Dendritic cell treated with granulocyte-macrophage colony-stimulating factor and Interleukin-4, amounts not matched to agents 40 ng/mL and 50 ng/mL, for 4 days (primary cell): ENCODE results near the gene ACSL1.
A peak's percentile ranks its signal among the peaks of the same experiment; 100 is the strongest.

Experiments
- H3K27ac Mint-ChIP-seq: one replicate; pipeline ENCODE4 v1.8.0; 2022; ENCODE audit warnings: mild to moderate bottlenecking, mixed read lengths
- H3K27me3 Mint-ChIP-seq: one replicate; pipeline ENCODE4 v1.8.0; 2022; ENCODE audit warnings: mild to moderate bottlenecking, mixed read lengths
- H3K36me3 Mint-ChIP-seq: one replicate; pipeline ENCODE4 v1.8.0; 2022; ENCODE audit warnings: low read depth, mixed read lengths
- H3K4me1 Mint-ChIP-seq: one replicate; pipeline ENCODE4 v1.8.0; 2022; ENCODE audit warnings: low read depth, mixed read lengths
- H3K4me3 Mint-ChIP-seq: one replicate; pipeline ENCODE4 v1.8.0; 2022; ENCODE audit warnings: mild to moderate bottlenecking, moderate library complexity, mixed read lengths
- H3K9me3 Mint-ChIP-seq: one replicate; pipeline ENCODE4 v1.8.0; 2022; ENCODE audit warnings: mixed read lengths
- intact Hi-C: fragments of 100-400 bp; cut with micrococcal nuclease; formaldehyde crosslinking; loops from one replicate; pipeline ENCODE4 v1.15.0; 2022

Gene ACSL1

DNA sequence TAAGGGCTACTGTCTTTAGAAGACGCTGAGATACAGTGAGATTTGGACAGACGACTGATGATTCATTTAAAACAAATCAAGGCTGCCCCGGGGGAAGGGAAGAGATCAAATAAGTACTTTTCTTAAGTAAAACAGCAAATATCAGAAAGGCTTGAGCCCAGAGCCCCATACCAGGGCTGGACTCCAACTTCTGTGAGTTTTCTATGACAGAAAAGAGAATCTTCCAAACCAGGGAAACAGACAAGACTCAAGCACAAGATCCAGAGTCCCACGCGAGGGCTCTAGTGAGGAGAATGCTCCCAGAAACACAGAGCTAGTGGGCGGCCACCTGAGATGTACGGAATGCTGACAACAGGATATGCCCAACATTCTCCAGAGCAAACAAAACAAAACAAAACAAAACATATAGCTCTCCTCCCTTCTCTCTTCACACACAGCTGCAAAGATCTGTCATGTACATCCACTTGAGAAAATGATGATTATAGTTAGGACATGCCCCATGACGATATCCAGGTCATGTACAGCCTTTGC, 13.1 kb downstream of the ACSL1 start:
- intact Hi-C loops = loop anchor here (5.0 kb wide), 2 partner anchors 35 to 65 kb away; no protein-coding TSS in a partner anchor
- Mint-ChIP-seq H3K36me3 (no peaks in the 10 kb centered on the region), H3K4me3 (no peak overlapping the region), H3K4me1 (peaks cover 91% of the 10 kb centered on the region), H3K27ac (peak overlapping the region; percentile 67), H3K9me3 (no peaks in the 10 kb centered on the region), H3K27me3 (no peaks in the 10 kb centered on the region)

DNA sequence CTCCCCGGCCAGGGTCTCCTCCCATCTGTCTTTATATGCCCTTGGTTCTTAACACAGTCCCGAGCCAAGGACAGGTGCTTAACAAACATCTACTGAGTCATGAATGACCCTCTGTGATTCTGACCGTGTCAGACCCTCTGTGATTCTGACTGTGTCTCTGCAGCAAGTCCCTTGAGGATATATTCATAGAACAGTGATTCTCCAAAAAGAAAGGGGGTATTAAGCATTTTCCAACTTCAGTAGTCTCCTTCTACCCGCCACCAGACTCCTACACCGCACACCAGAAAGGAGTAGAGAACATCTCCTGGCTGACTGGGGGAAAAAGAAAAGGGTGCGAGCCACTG, 13.6 kb downstream of the ACSL1 start:
- Mint-ChIP-seq H3K9me3 (no peaks in the 10 kb centered on the region), H3K27me3 (no peaks in the 10 kb centered on the region), H3K36me3 (no peaks in the 10 kb centered on the region), H3K27ac (peak overlapping the region; percentile 67), H3K4me1 (peaks cover 91% of the 10 kb centered on the region), H3K4me3 (no peak overlapping the region)
- intact Hi-C loops = loop anchor here (5.0 kb wide), 2 partner anchors 35 to 65 kb away; no protein-coding TSS in a partner anchor

DNA sequence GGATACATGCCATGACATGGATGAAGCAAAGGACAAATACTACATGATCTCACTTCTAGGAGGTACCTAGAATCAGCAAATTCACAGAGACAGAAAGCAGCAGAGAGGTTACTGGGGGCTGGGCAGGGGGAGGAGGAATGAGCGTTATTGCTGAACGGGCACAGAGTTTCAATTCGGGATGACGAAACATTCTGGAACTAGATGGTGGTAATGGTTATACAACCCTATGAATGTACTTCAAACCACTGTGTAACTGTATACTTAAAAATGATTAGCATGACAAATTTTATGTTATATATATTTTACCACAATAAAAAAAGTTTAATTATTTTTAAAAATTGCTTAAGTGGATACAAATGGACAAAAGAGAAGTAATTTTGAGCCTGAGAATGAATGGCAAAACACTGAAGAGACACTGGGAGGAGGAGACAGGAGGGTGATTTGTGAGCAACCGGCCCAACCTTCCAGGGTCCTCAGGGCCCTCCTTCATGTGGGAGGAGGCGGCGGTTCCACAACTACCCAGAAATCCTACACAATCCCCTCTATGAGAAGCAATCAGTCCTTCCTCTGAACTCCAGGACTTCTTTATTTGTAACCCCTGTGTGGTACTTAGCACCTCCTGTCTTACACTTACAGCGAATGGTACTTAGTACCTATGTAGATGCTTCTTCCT, 14.1 kb downstream of the ACSL1 start:
- H3K4me3 Mint-ChIP-seq = no peak overlapping the region
- intact Hi-C loops = loop anchor here (5.0 kb wide), 2 partner anchors 36 to 64 kb away; no protein-coding TSS in a partner anchor
- H3K4me1 Mint-ChIP-seq = peaks cover 87% of the 10 kb centered on the region
- no peaks in the 10 kb centered on the region for H3K36me3 Mint-ChIP-seq
- H3K27ac Mint-ChIP-seq = peak overlapping the region; percentile 67
- H3K27me3 Mint-ChIP-seq = no peaks in the 10 kb centered on the region
- H3K9me3 Mint-ChIP-seq = no peaks in the 10 kb centered on the region

DNA sequence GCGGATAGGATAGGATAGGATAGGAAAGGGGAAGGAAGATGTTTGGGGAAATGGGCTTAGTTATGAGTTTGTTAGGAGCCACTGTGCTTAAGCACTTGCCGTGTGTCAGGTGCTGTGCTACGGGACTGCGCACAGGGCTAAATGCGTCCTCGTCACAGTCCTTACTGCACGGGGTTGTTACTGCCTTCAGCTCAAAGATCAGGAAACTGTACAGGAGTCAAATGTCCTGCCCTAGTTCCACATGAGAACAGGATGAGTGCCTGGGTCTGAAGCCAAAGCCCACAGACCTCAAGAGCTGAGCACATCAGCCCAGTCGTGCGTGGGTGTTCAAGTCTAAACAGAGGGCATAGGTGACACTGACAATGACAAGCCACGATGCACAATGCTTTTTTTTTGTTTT, 15.0 kb downstream of the ACSL1 start:
- Mint-ChIP-seq H3K4me3 (no peak overlapping the region), H3K27ac (peak overlapping the region; percentile 57)
- intact Hi-C loops = loop anchor here (5.0 kb wide), 2 partner anchors 37 to 63 kb away; no protein-coding TSS in a partner anchor

DNA sequence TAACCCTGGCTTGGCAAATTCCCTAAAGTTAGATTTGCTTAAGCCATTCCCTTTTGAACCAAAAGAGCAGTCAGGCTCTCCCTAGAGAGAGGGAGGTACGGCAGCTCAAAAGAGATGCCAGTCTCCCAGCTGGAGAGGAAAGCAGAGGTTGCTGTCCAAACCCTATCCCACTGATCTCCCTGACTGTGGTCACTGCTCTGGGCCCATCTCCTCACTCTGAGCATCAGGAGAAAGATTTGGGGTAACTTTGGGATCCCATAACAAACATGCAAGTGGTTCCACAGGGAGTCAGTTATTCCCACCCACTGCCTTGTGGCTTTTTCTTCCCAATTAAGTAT, 17.1 kb downstream of the ACSL1 start:
- peaks cover 82% of the 10 kb centered on the region for H3K4me1 Mint-ChIP-seq
- no peaks in the 10 kb centered on the region for H3K36me3 Mint-ChIP-seq
- H3K27me3 Mint-ChIP-seq = no peaks in the 10 kb centered on the region
- intact Hi-C loops = no loop called here
- no peak overlapping the region for H3K27ac Mint-ChIP-seq
- no peaks in the 10 kb centered on the region for H3K9me3 Mint-ChIP-seq
- no peak overlapping the region for H3K4me3 Mint-ChIP-seq

More for the DNA sequence above, 15.0 kb downstream of the ACSL1 start:
- Mint-ChIP-seq H3K27me3 (no peaks in the 10 kb centered on the region), H3K9me3 (no peaks in the 10 kb centered on the region), H3K4me1 (peaks cover 87% of the 10 kb centered on the region), H3K36me3 (no peaks in the 10 kb centered on the region)

DNA sequence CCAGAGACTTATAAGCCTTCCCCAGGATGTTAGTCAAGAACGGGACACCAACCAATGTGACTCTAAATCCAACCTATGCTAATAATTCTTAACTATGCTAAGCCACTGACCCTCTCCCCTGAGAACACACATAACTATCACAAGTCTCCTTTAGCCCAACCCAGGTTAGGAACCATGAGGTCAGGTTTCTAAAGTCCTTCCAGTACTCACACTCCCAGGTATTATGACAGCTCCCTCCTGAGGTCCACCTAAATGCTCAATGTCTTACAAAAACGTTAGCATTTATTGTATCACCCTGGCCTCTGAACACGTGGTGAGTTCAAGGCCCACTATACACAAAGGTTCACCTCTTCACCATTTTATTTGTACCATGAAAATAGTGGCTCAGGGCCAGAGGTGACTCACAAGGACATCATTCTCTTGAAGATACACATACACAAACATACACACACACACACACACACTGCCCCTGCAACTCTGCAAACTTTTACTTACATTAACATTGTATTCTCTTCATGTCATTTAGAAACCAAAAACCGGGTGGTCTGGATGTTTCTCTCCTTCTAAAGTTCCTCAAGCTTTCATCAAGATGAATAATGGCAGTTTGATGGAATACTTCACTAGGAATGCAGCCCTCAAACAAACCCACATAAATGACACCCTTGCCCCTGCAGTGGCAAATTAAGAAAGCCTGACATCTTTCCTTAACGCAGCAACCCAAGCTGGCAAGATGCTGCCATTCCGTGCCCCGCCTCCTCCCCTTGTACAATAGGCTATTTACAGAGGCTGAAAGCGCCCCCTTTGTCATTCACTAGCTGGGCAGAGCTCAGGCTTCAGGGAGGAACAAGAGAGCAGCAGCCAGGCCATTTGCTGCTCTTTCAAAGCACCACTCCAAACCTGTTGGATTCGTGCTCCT, 17.7 kb downstream of the ACSL1 start:
- H3K9me3 Mint-ChIP-seq = no peaks in the 10 kb centered on the region

DNA sequence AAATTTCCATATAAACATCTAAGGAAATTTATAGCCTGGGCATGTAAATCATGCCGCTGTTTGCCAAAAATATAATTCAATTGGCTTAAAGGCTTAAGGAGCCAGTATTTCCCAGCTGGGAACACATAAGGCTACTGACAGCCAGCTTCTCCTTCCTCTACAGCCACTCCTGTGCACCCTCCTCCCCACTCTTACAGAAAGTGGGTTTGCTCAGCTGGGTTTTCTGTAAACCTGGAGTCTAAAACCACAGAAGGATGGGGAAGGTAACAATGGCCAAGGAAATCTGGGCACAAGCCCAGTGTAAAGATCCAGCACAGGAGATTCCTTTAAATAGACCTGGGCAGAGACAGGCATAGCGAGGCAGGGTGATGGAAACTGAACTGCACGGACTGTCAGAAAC, 18.5 kb downstream of the ACSL1 start:
- intact Hi-C loops = no loop called here
- no peaks in the 10 kb centered on the region for H3K27me3 Mint-ChIP-seq
- H3K36me3 Mint-ChIP-seq = peaks cover 12% of the 10 kb centered on the region
- H3K27ac Mint-ChIP-seq = no peak overlapping the region
- H3K4me1 Mint-ChIP-seq = peaks cover 70% of the 10 kb centered on the region
- H3K9me3 Mint-ChIP-seq = no peaks in the 10 kb centered on the region
- H3K4me3 Mint-ChIP-seq = no peak overlapping the region

More for the DNA sequence above, 17.7 kb downstream of the ACSL1 start:
- Mint-ChIP-seq H3K27ac (no peak overlapping the region), H3K27me3 (no peaks in the 10 kb centered on the region), H3K36me3 (peaks cover 4% of the 10 kb centered on the region), H3K4me1 (peaks cover 78% of the 10 kb centered on the region), H3K4me3 (no peak overlapping the region)
- intact Hi-C loops = no loop called here

DNA sequence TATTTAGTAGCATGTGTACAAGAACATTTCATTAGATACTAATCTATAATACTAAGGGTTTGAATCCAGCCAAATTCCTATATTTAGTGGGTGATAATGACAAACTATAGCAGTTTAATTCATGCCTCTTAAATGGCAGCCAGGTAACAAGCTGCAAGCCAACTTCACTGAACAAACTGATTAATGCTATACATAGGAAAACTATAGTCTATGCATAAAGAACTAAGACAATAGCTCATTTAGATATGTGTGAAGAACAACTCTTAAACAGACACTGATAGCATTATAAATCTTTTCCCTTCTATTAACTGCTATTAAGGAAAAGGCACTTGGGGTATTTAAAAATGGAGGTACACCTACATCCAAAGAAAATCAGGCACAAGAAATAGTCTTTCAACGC, 19.1 kb downstream of the ACSL1 start:
- Mint-ChIP-seq H3K27ac (peak overlapping the region; percentile 23), H3K27me3 (no peaks in the 10 kb centered on the region), H3K9me3 (no peaks in the 10 kb centered on the region), H3K36me3 (peaks cover 13% of the 10 kb centered on the region), H3K4me3 (no peak overlapping the region), H3K4me1 (peaks cover 64% of the 10 kb centered on the region)
- intact Hi-C loops = no loop called here

DNA sequence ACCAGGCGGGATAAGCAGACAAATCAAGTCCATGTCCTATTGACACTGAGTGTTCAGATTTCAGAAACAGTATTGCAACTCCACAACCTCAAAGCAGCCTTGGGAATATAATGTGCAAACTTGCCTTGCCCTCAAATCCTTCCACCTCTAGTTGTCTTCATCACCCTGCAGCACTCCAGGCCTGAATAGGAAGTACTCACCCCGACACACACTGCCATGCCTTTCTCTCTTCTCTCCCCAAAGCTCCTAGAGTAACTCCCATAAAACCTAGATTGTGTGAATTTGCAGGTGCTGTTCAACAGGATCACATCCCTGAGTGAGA, 19.6 kb downstream of the ACSL1 start:
- intact Hi-C loops = no loop called here
- Mint-ChIP-seq H3K4me3 (no peak overlapping the region), H3K36me3 (peaks cover 17% of the 10 kb centered on the region), H3K9me3 (no peaks in the 10 kb centered on the region), H3K4me1 (peaks cover 59% of the 10 kb centered on the region), H3K27me3 (no peaks in the 10 kb centered on the region), H3K27ac (peak overlapping the region; percentile 23)

DNA sequence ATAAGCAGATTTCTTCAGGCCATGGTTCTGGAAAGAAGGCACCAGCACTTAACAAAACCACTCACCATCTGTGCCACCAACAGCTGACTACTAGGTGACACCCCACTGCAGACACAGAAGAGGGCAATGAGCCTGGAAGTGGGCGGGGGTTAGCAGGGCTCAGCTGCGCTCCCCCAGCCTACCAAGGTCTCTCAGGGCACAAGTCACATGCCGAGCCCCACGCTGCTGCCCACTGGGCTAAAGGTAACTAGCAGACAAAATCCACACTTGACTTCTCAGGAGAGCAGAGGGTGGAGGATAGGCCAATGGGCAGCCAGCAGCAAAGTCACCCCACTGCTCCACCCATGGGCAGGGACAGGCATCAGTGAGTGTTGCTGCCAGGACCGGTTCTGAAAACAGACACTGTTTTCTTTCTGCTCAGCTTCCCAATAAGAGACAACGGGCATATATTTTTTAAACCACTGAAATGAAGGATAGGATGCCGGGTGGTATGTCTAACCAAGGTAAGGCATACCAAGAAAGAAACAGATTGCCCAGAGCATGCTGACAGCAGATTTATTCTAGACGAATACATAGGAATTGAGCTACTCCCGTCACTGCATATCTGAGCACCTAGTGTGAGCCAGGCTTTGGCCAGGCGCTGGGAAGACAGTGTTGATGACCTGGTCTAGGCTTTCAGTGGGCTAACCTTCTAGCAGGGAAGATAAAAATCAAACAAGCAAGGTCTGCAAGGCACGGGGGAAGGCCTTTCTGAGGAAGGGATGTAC, 20.1 kb downstream of the ACSL1 start:
- peak overlapping the region; percentile 7 for H3K4me3 Mint-ChIP-seq
- intact Hi-C loops = no loop called here
- peaks cover 54% of the 10 kb centered on the region for H3K4me1 Mint-ChIP-seq
- H3K36me3 Mint-ChIP-seq = peaks cover 20% of the 10 kb centered on the region
- peak overlapping the region; percentile 46 for H3K27ac Mint-ChIP-seq
- H3K9me3 Mint-ChIP-seq = no peaks in the 10 kb centered on the region
- no peaks in the 10 kb centered on the region for H3K27me3 Mint-ChIP-seq

DNA sequence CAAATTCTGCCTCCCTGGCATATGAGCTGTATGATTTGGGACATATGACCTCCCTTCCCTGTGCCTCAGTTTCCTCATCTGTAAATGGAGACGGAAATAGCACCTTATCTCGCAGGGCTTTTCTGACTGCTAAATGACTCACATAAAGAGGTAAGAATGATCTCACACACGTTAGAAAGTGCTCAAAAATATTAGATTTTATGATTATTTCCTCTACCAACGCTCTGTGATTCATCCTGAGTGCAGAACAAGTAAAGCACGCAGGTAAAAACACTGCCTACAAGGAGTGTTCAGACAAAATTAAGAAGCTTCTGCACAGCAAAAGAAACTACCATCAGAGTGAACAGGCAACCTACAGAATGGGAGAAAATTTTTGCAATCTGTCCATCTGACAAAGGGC, 21.1 kb downstream of the ACSL1 start:
- intact Hi-C loops = no loop called here
- no peak overlapping the region for H3K4me3 Mint-ChIP-seq

DNA sequence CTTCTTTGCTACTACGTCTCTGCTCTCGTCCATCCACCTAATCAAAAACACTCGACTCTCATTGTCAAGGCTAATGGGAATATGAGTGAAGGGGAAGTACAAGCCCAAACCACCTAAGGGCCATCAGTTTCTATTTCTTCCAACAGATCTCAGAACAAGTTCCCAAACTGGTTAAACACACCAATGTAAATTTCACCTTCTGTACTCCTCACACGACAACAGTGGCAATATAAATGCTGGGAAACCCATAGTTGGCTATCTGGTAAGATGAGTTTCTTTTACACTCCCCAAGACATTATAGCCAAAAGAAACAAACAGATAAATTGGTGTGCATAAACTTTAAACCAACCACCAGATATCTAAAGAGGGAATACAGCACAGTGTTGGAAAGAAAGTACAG, 21.9 kb downstream of the ACSL1 start:
- no peaks in the 10 kb centered on the region for H3K9me3 Mint-ChIP-seq
- no peaks in the 10 kb centered on the region for H3K27me3 Mint-ChIP-seq
- peaks cover 35% of the 10 kb centered on the region for H3K36me3 Mint-ChIP-seq
- intact Hi-C loops = no loop called here
- no peak overlapping the region for H3K27ac Mint-ChIP-seq
- peaks cover 43% of the 10 kb centered on the region for H3K4me1 Mint-ChIP-seq
- H3K4me3 Mint-ChIP-seq = no peak overlapping the region

More for the DNA sequence above, 21.1 kb downstream of the ACSL1 start:
- no peaks in the 10 kb centered on the region for H3K9me3 Mint-ChIP-seq
- no peaks in the 10 kb centered on the region for H3K27me3 Mint-ChIP-seq
- H3K27ac Mint-ChIP-seq = no peak overlapping the region
- peaks cover 47% of the 10 kb centered on the region for H3K4me1 Mint-ChIP-seq
- peaks cover 27% of the 10 kb centered on the region for H3K36me3 Mint-ChIP-seq

DNA sequence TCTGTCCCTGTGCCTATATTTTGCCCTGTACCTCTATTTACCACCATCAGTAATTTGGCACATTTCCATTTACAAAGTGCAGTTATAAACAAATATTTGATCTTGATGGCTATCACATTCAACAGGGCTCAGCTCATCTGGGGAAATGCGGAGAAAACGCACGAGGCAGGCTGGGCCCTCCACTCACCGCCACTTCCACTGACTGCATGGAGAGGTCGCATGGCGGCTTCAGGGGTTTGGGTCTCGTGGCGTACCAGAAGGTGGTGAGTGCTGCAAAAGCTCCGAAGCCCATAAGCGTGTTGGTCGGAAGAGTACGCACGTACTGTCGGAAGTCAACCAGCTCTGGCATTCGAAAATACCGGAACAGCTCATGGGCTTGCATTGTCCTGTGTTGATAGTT, 22.6 kb downstream of the ACSL1 start:
- Mint-ChIP-seq H3K4me3 (no peak overlapping the region), H3K36me3 (peaks cover 42% of the 10 kb centered on the region), H3K9me3 (no peaks in the 10 kb centered on the region), H3K27me3 (no peaks in the 10 kb centered on the region), H3K27ac (no peak overlapping the region), H3K4me1 (peaks cover 36% of the 10 kb centered on the region)
- intact Hi-C loops = no loop called here

DNA sequence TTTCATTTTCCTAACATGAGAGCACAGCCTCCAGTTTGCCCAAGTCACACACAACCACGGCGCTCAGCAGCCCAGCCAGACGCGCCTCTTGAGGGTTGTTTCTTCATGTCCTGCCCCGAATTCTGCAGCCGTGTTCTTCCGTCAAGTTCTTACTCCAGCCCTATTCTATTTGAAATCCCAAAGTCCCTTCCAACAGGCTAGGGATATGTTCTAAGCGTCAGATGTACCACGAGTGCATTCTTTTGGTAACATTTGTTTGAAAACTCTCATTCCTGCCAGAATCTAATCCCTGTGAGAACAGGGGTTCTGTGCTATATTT, 23.1 kb downstream of the ACSL1 start:
- intact Hi-C loops = no loop called here
- Mint-ChIP-seq H3K4me3 (no peak overlapping the region), H3K9me3 (no peaks in the 10 kb centered on the region), H3K27ac (no peak overlapping the region), H3K36me3 (peaks cover 47% of the 10 kb centered on the region), H3K4me1 (peaks cover 32% of the 10 kb centered on the region), H3K27me3 (no peaks in the 10 kb centered on the region)
